SU-DHL-6 (cell line): ENCODE measurements around the gene ZNF830.

Experiments
- H2AFZ ChIP-seq: fragments of 200-600 bp; sonication (generic); 2 replicates; pipeline ENCODE4 v1.6.1; 2014; ENCODE audit warnings: low read depth, mild to moderate bottlenecking, moderate library complexity, mixed read lengths, antibody characterized with exemption, low read length; ENCODE audit not compliant: severe bottlenecking
- H3F3A ChIP-seq: fragments of 200-600 bp; shearing (Covaris generic); 2 replicates; pipeline ENCODE4 v1.6.0; 2016; ENCODE audit warnings: antibody characterized with exemption, mild to moderate bottlenecking; ENCODE audit not compliant: insufficient read depth
- H3K27ac ChIP-seq: fragments of 200-600 bp; sonication (generic); 2 replicates; pipeline ENCODE4 v1.5.1; 2016; ENCODE audit warnings: low read depth, mild to moderate bottlenecking, low read length, moderate library complexity, mixed read lengths
- H3K27me3 ChIP-seq: fragments of 200-600 bp; sonication (generic), shearing (Covaris generic); 2 replicates; pipeline ENCODE4 v1.6.0; 2014; ENCODE audit warnings: mild to moderate bottlenecking, low read length
- H3K36me3 ChIP-seq: fragments of 200-600 bp; sonication (generic); 2 replicates; pipeline ENCODE4 v1.6.1; 2014; ENCODE audit warnings: mild to moderate bottlenecking, low read length, mixed read lengths
- H3K4me2 ChIP-seq: fragments of 300-600, 200-600 bp; shearing (Covaris generic), sonication (generic); 2 replicates; pipeline ENCODE4 v1.6.0; 2014; ENCODE audit warnings: low read length, low read depth, mild to moderate bottlenecking; ENCODE audit not compliant: poor library complexity, severe bottlenecking
- H3K4me3 ChIP-seq: fragments of 200-600 bp; sonication (generic); 2 replicates; pipeline ENCODE4 v1.5.1; 2014; ENCODE audit warnings: antibody characterized with exemption, low read length, mild to moderate bottlenecking, mixed read lengths; ENCODE audit not compliant: insufficient read depth, poor library complexity, severe bottlenecking
- H3K79me2 ChIP-seq: fragments of 200-600 bp; sonication (generic); 2 replicates; pipeline ENCODE4 v1.6.1; 2014; ENCODE audit warnings: mild to moderate bottlenecking, low read length, moderate library complexity; ENCODE audit not compliant: insufficient read depth
- H3K9ac ChIP-seq: fragments of 200-600 bp; sonication (generic); 2 replicates; pipeline ENCODE4 v1.7.0; 2014; ENCODE audit warnings: mild to moderate bottlenecking, low read length
- H3K9me2 ChIP-seq: fragments of 200-600 bp; sonication (generic); replicated peaks from 2 replicates; pipeline ENCODE4 v1.6.1; 2014; ENCODE audit warnings: low read length; ENCODE audit not compliant: insufficient read depth
- H3K9me3 ChIP-seq: fragments of 200-600 bp; sonication (generic); 2 replicates; pipeline ENCODE4 v1.6.1; 2014; ENCODE audit warnings: low read length, mixed read lengths; ENCODE audit not compliant: insufficient read depth
- H4K20me1 ChIP-seq: fragments of 200-600 bp; sonication (generic); 2 replicates; pipeline ENCODE4 v1.6.1; 2014; ENCODE audit warnings: low read depth, mild to moderate bottlenecking, antibody characterized with exemption, low read length, moderate library complexity, mixed read lengths
- EZH2phosphoT487 ChIP-seq: fragments of 200-600 bp; sonication (generic), shearing (Covaris generic); conservative IDR thresholded peaks from 2 replicates; pipeline ENCODE4 v1.6.1; 2018; ENCODE audit warnings: mild to moderate bottlenecking, antibody characterized with exemption, low read length, moderate library complexity, mixed read lengths
- TF ChIP-seq, protein P1 (sequence below): fragments of 200-600 bp; sonication (generic); IDR thresholded peaks from one replicate; pipeline ENCODE4 v1.5.1; 2017; ENCODE audit warnings: antibody characterized with exemption, mild to moderate bottlenecking, low read length, moderate library complexity; ENCODE audit not compliant: insufficient read depth, poor library complexity, severe bottlenecking

The ZNF830 gene

DNA sequence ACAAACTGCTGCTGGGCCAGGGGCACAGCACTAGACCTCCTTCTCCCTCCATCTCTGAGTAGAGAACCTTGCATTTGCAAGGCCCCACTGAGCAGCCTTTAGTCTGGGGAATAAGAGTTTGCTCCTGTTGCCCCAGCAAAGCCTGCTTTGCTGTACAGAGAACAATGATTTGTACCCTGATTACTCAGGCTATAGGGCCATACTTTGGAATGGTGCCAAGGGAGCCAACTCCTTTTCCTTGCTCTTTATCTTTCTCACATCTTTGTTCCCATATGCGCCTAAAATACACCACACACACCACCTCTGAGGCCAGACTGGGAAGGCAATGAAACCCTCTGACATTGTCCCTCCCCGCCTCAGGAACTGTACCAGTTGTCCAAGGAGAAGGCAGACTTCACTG is 40.2 kb downstream of the ZNF830 start:
- Histone ChIP-seq H4K20me1 (no peaks in the 10 kb centered on the region), H2AFZ (no peak overlapping the region), H3K27me3 (no peaks in the 10 kb centered on the region), H3K4me3 (no peak overlapping the region), H3K27ac (no peak overlapping the region), H3K36me3 (no peaks in the 10 kb centered on the region), H3K9me2 (no peaks in the 10 kb centered on the region), H3K4me2 (no peak overlapping the region), H3K79me2 (no peaks in the 10 kb centered on the region), H3F3A (no peaks in the 10 kb centered on the region), H3K9me3 (no peaks in the 10 kb centered on the region), H3K9ac (no peak overlapping the region)
- TF ChIP-seq, protein P1, sequence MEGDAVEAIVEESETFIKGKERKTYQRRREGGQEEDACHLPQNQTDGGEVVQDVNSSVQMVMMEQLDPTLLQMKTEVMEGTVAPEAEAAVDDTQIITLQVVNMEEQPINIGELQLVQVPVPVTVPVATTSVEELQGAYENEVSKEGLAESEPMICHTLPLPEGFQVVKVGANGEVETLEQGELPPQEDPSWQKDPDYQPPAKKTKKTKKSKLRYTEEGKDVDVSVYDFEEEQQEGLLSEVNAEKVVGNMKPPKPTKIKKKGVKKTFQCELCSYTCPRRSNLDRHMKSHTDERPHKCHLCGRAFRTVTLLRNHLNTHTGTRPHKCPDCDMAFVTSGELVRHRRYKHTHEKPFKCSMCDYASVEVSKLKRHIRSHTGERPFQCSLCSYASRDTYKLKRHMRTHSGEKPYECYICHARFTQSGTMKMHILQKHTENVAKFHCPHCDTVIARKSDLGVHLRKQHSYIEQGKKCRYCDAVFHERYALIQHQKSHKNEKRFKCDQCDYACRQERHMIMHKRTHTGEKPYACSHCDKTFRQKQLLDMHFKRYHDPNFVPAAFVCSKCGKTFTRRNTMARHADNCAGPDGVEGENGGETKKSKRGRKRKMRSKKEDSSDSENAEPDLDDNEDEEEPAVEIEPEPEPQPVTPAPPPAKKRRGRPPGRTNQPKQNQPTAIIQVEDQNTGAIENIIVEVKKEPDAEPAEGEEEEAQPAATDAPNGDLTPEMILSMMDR: no peak
- TF ChIP-seq EZH2phosphoT487: no peak

DNA sequence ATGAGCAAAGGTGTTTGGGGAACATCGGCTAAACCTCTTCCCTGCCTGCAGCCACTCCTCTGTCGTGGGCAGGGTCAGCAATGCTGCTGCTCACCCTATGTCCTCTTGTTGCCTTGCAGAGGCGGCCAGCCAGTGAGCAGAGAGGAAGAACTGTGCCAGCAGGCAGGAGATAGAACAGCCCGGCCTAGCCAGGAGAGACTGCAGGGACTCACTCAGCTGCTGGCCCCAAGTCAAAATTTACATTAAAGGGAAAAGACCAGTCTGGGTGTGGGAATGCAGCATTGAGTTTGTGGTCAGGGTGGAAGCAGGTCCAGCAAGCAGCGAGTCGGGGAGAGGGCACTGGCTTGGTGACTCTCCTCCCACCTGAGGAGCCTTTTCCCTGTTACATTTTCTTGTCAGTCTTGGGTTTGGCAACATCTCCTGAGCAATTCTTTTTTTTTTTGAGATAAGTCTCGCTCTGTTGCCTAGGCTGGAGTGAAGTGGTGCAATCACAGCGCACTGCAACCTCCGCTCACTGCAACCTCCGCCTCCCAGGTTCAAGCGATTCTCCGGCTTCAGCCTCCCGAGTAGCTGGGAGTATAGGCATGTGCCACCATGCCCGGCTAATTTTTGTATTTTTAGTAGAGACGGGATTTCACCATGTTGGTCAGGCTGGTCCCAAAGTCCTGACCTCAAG is 41.7 kb downstream of the ZNF830 start:
- no peak for TF ChIP-seq EZH2phosphoT487
- TF ChIP-seq, protein P1: no peak
- H3K27ac ChIP-seq: no peak overlapping the region
- no peaks in the 10 kb centered on the region for H3F3A ChIP-seq
- no peak overlapping the region for H3K4me2 ChIP-seq
- no peaks in the 10 kb centered on the region for H3K27me3 ChIP-seq
- H3K9me3 ChIP-seq: no peaks in the 10 kb centered on the region
- no peaks in the 10 kb centered on the region for H3K36me3 ChIP-seq
- H4K20me1 ChIP-seq: no peaks in the 10 kb centered on the region
- H3K79me2 ChIP-seq: no peaks in the 10 kb centered on the region
- H2AFZ ChIP-seq: no peak overlapping the region
- no peak overlapping the region for H3K9ac ChIP-seq
- H3K9me2 ChIP-seq: no peaks in the 10 kb centered on the region
- no peak overlapping the region for H3K4me3 ChIP-seq

DNA sequence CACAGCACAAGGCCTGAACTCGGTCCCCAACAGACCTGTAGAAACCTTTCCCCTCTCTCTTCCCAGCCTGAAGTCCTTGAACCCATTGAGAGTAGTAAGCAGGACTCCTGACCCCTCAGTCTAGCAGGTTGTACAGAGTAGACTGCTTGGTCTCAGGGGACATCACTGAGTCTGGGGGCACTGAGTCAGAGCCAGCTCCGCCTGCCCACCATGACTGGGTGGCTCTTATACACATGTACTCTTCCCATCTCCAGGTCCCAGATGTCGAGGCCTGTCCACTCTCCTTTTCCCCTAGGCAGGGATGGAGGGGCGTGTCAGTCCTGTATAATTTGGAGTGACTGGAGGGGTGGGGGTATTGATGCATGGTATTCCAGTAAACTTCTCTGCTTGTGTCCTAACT is 42.4 kb downstream of the ZNF830 start:
- TF ChIP-seq, protein P1: no peak
- TF ChIP-seq EZH2phosphoT487: no peak
- no peak overlapping the region for H3K9ac ChIP-seq
- H3K27ac ChIP-seq: no peak overlapping the region
- H3K36me3 ChIP-seq: no peaks in the 10 kb centered on the region
- H3K79me2 ChIP-seq: no peaks in the 10 kb centered on the region
- no peak overlapping the region for H2AFZ ChIP-seq
- H3K4me3 ChIP-seq: no peak overlapping the region
- no peaks in the 10 kb centered on the region for H3K27me3 ChIP-seq
- no peaks in the 10 kb centered on the region for H3F3A ChIP-seq
- no peaks in the 10 kb centered on the region for H3K9me3 ChIP-seq
- no peaks in the 10 kb centered on the region for H3K9me2 ChIP-seq
- no peak overlapping the region for H3K4me2 ChIP-seq
- H4K20me1 ChIP-seq: no peaks in the 10 kb centered on the region
